GM12864 (cell line): ENCODE data around the gene IRF7.

Experiments
- DNase-seq: peaks from one replicate; pipeline ENCODE4 v3.0.0-alpha.2; 2011; ENCODE audit warnings: low read depth
- H3K4me3 ChIP-seq: 2 replicates; pipeline ENCODE4 v1.5.1; 2011; ENCODE audit warnings: mild to moderate bottlenecking, low read depth, low read length, control low read depth
- TF ChIP-seq, protein P1 (sequence below): IDR thresholded peaks from 2 replicates; pipeline ENCODE4 v1.5.1; 2011; ENCODE audit warnings: low read depth, mild to moderate bottlenecking, moderate library complexity, low read length, control low read depth, inconsistent platforms; ENCODE audit errors: missing control alignments

The IRF7 gene

DNA sequence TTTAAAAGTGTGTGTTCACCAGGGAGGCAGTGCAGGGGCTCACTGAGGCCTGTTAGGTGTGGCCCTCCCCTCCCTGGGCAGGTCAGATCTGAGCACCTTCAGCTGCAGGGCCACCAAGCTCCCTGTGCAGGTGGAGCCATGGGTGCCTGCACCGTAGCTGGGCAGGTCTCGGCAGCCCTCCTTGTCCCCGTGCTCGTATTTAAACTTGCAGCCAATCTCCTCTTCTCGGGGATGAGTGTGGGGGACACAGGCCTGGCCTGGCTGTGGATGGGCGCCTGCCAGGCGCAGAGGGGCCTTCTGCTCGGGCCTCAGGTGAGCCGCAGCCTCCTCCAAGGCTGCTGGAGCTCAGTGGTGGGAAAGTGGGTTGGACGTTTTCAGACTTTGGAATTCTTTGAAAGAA is 20.4 kb downstream of the IRF7 start:
- no peak for DNase-seq
- no peak overlapping the region for H3K4me3 ChIP-seq
- TF ChIP-seq, protein P1, sequence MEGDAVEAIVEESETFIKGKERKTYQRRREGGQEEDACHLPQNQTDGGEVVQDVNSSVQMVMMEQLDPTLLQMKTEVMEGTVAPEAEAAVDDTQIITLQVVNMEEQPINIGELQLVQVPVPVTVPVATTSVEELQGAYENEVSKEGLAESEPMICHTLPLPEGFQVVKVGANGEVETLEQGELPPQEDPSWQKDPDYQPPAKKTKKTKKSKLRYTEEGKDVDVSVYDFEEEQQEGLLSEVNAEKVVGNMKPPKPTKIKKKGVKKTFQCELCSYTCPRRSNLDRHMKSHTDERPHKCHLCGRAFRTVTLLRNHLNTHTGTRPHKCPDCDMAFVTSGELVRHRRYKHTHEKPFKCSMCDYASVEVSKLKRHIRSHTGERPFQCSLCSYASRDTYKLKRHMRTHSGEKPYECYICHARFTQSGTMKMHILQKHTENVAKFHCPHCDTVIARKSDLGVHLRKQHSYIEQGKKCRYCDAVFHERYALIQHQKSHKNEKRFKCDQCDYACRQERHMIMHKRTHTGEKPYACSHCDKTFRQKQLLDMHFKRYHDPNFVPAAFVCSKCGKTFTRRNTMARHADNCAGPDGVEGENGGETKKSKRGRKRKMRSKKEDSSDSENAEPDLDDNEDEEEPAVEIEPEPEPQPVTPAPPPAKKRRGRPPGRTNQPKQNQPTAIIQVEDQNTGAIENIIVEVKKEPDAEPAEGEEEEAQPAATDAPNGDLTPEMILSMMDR, result no peak

DNA sequence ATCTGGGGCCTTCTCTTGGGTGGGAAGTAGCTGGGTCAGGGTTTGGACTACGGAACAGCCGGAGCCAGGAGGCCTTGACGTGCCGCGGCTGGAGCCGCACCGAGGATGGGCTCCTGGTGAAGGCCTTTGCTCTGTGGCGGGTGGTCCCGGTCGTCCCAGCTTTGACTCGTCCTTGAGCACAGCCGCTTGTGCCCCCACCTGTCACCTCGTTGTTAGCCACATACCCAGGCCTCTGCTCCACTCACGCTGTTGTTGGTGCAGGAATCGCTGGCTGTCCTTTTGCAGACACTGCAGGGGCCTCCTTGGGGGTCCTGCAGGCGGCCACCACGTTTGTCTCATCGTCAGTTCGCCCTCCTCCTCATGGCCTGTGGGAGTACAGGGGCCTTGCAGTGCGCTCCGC is 22.4 kb downstream of the IRF7 start:
- no peak for DNase-seq
- H3K4me3 ChIP-seq, result no peak overlapping the region
- TF ChIP-seq, protein P1, result no peak

DNA sequence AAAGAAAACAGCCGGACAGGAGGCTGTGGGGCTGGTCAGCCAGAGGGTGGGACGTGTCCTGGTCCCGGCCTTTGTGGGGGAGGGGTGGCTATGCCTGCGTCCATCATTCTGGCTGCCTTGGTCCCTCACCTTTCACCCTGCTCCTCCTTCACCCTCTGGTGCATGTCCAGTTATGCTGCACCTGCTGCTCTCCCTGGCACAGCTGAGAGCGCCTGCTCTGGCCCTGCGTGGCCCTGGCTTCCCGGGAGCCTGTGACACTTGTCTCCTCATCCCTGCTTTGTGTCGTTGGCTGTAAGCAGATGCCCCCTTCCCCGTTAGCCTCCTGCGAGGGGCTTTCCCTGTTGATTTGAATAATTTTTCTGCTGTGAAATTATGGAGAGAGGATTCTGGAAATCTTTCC is 22.8 kb downstream of the IRF7 start:
- H3K4me3 ChIP-seq, result no peak overlapping the region
- TF ChIP-seq, protein P1, result no peak
- DNase-seq, result no peak

DNA sequence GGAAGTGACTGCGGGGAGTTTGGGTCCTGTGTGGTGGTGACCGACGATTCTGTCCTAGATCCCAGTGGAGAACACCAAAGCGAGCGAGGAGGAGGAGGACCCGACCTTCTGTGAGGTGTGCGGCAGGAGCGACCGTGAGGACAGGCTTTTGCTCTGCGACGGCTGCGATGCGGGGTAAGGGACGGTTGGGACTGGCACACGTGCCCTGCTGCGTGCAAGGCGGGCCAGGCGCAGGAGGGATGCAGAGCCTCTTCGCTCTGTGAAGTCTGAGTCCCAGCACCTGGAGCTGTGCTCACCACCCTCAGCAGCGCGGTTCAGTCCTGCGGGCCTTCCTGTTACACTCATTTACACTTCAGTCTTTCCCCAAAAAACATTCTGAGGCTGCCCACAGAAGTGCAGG is 23.2 kb downstream of the IRF7 start:
- TF ChIP-seq, protein P1, result no peak
- no peak for DNase-seq
- no peak overlapping the region for H3K4me3 ChIP-seq

DNA sequence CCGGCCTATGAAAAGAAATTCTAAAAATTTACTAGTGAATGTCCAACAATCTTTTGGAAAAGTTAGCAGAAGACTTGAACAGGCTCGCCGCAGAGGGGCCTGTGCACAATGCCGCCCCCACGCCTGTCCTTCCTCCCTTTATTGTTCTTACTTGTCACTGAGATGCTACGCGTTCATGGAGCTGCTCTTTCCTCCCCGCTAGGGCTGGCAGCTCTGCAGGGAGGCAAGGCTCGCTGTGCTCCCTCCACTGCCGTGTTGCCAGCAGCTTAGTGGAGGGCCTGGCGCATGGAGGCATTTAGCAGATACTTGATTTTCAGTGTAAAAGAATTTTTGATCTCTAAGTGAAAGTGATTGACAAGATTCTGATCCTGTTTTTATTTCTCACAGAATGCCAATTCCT is 24.8 kb downstream of the IRF7 start:
- no peak overlapping the region for H3K4me3 ChIP-seq
- TF ChIP-seq, protein P1, result no peak
- DNase-seq, result no peak

DNA sequence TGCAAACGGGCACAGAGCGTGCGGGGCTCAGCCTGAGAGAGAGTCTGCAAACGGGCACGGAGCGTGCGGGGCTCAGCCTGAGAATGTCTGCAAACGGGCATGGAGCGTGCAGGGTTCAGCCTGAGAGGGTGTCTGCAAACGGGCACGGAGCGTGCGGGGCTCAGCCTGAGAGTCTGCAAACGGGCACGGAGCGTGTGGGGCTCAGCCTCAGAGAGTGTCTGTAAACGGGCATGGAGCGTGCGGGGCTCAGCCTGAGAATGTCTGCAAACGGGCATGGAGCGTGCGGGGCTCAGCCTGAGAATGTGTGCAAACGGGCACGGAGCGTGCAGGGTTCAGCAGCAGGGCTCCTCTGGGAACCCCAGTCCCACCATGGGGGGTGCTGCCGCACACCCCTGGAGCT is 26.0 kb downstream of the IRF7 start:
- TF ChIP-seq, protein P1, result no peak
- no peak overlapping the region for H3K4me3 ChIP-seq
- DNase-seq, result no peak

DNA sequence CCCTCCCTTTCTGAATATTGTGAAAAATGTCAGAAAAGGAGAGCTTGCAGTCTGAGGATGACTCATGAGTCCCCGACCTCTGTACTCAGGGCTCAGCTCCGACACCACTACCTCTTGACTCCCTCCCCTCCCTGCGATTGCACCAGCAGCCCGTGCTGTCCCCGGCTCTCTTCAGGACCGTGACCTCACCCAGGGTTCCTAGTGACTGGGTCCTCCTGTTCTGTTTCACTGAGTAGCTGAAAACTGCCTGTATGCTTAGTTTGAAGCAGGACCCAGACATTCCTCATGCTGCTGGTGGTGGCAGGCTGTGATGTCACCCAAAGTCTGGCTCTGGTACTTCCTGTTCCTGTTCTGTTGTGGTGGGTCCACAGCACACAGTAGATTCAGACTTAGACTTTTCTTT is 27.8 kb downstream of the IRF7 start:
- DNase-seq, result no peak
- no peak overlapping the region for H3K4me3 ChIP-seq
- TF ChIP-seq, protein P1, result no peak
